HG03469 (cell line): ENCODE measurements around the gene CCDC141.

Experiments
- ATAC-seq: cut with Tn5 transposase; IDR thresholded peaks from one replicate; pipeline ENCODE4 v1.9.1; 2021; ENCODE audit warnings: mild to moderate bottlenecking, moderate library complexity, moderate number of reproducible peaks; ENCODE audit not compliant: unreplicated experiment

Gene CCDC141

DNA sequence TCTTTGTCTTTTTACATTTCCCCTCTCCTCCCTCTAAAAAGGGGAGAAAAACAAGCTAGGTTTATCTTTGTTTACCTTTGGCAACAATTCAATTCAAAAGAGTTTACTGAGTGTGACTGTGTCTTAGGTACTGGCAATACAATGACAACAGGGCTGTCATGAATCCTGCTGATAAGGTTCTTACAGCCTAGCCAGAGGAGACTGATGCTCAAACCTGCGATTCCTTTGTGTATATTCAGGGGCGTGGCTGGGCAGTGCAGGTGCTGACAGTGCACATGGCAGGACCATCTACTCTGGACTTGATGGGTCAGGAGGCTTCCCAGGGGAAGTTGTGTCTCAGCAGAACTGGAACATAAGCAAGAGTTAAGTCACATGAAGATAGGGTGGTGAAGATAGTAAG lies 219.5 kb downstream of the CCDC141 start:
- no peak for ATAC-seq

DNA sequence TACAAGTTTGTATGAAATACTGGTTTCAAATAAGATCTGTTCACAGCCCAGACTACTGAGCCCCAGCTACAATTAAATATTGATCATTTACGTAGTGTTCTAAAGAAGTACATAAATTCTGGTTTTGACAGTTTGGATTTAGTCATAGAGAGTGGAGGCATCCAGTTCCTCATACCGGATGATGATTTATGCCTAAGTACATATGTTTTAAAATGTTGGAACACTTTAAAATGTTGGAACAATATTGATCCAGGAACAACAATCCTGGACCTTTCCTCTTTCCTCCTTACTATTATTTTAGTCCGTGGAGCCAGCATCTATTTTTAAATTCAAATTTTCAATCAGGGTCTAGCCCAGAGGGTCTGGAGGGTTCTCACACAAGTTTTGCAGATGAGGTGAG lies 220.0 kb downstream of the CCDC141 start:
- no peak for ATAC-seq

DNA sequence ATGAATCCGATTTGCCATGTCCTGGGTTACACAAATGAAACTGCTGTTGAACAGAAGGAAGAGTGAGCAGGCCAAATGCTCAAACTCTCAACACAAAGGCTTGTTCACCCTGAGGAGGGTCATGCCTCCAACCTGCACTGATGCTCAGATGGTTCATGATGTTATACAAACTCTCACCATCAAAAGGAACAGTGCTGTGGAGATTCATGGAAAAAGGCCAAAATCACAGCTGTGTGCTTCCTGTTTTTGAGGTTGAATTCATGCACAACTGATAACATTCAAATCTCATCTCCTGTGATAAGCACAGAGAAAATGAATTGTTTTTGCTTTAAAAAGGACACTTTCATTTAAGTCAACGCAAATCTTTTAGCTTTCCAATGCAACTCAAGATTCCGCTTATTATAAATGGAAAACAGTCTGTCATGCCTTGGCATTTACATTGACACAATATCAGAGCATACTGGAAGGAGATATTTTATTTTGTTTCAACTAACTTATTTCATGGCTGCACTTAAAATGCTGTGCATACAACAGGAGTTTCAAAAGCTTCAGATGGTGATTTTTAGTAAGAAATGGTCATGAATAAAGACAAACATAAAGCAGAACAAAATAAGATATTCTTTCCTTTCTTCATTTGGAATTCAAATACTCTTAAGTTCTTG lies 220.5 kb downstream of the CCDC141 start:
- ATAC-seq, result no peak

DNA sequence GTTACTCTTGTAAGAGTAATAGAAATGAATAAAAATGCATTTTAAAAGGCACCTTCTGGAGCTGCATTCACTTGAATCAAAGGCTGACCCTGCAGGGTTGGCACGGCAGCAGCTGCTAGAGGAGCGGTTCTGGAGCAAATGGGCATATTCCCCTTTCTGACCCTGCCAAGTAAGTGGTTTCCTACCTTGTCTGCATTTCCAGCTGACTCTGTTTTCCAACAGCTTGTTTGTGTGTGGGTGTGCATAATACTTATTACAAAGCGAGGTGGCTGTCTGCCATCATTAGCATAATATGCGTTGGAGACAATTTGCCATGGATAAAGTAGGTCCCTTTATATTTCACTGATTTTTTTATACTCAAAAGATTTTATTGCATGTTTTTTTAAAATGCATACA lies 221.5 kb downstream of the CCDC141 start:
- ATAC-seq, result no peak

- no peak for ATAC-seq
Observed at GRCh38 chr2:178827739-178828485, 222.0 kb downstream of the CCDC141 start.

DNA sequence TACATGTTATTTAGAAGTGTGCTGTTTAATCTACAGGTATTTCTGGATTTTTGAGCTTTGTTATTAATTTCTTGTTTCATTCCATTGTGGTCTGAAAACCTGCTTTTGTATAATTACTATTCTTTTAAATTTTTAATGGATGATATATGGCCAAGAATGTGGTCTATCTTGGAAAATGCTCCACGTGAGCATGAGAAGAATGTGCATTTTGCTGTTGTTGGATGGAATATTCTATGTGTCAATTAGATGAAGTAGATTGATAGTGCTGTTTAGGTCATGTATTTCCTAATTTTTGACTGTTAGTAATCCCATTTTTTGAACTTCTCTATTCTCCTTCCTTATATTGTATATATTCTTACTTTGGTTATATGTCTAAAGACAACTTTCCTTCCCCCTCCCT lies 222.8 kb downstream of the CCDC141 start:
- no peak for ATAC-seq

DNA sequence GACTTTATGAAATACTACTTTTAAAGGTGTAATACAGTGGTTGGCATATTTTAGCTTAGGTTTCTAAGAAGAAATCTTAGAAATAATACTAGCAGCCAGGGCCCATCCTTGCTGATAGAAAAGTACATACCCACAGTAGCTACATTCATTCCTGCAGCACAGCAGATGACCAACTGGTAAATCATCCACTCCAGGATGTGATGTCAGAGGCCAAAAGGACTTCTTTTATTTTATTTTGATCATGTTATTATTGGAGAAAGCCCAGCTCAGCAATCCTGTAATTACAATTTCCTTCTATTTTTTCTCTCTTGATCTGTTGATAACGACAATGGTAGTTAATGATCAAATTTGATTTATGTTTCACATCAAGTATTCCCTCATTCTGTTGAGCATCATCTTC lies 224.8 kb downstream of the CCDC141 start:
- no peak for ATAC-seq

- ATAC-seq, result no peak
Observed at GRCh38 chr2:178824181-178824580, 225.8 kb downstream of the CCDC141 start.

DNA sequence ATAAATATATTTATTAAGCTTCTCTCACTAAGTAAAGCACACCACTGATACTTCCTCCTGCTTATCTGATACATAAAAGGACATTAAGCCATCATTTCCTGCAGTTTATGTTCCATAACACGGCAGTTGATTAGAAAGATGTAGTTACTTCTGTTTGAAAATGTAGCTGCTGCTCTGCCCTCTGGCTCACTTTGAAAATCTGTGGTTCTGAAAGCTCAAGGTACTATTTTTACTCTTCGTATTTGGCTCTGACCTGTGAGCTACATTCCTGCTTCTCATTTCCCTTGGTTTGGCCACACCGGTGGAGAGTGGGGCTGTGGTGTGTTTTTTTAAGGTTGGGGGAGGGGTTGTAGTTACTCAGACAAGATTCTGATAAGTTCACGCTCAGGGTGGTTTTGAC lies 229.9 kb downstream of the CCDC141 start:
- ATAC-seq, result peak; percentile 96

- no peak for ATAC-seq
Observed at GRCh38 chr2:178819147-178819875, 230.6 kb downstream of the CCDC141 start.

- no peak for ATAC-seq
Observed at GRCh38 chr2:178811901-178812300, 238.0 kb downstream of the CCDC141 start.

GRCh38 chr2:178811045-178811444 lies 238.9 kb downstream of the CCDC141 start:
- ATAC-seq, result no peak

GRCh38 chr2:178810422-178810821 lies 239.5 kb downstream of the CCDC141 start:
- ATAC-seq, result no peak

GRCh38 chr2:178807227-178808008 lies 242.5 kb downstream of the CCDC141 start, which contains the start of gene TTN:
TSS of gene TTN (minus strand) at chr2:178807423. CDS start at chr2:178804642, 2,781 bp downstream.
- no peak for ATAC-seq

- ATAC-seq, result no peak
Observed at GRCh38 chr2:178806543-178806942, 243.4 kb downstream of the CCDC141 start.

- no peak for ATAC-seq
Observed at GRCh38 chr2:178805457-178805856, 244.5 kb downstream of the CCDC141 start.

DNA sequence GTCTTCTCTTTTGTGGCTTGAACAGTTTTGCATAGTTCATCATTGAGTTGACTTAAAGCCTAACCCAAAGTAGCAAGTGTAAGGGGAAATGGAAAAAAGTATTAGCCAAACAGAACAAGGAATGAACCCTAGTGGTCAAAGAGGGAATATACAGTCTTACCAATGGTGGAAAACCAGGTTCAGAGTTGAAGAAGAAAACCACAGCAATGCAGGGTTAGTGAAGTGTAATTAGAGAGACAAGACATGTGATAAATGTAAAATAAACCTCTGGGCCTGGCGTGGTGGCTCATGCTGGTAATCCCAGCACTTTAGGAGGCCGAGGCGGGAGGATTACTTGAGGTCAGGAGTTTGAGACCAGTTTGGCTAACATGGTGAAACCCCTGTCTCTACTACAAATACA lies 245.1 kb downstream of the CCDC141 start:
- no peak for ATAC-seq

GRCh38 chr2:178800510-178800909 lies 249.4 kb downstream of the CCDC141 start:
- ATAC-seq, result no peak

DNA sequence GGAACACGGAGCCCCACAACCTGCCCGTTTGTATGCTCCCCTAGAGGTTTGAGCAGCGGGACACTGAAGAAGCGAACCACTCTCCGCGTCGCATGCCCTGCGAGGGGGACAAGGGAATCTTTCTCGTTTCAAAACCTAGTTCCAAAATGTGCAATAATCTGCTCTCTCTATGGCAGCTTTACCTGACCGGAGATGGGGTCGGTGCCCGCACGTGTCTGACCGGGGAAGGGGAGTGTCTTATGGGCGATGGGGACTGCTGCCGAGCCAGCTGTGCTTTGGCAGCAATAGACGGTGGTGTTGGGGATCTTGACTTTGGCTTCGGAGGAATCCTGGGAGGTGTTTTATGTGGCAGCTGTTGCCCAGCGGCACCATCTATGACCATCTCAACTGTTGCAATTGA lies 250.6 kb downstream of the CCDC141 start:
- no peak for ATAC-seq

- no peak for ATAC-seq
Observed at GRCh38 chr2:178796079-178796677, 253.8 kb downstream of the CCDC141 start.

- ATAC-seq, result no peak
Observed at GRCh38 chr2:178787934-178788333, 262.0 kb downstream of the CCDC141 start.
